ENCODE measurements around the gene CARD11. TPM values are rescaled to one million over a fixed set of nuclear protein-coding genes. Genes with fewer than 3 reads are reported as not detected.

The CARD11 gene
- polyA plus RNA-seq, 1 of the 3 experiments (the other 2 are of a cell fraction): not detected

GRCh38 chr7:3065724-3066143 is 22.1 kb upstream of the CARD11 start:
- H3K9me3 ChIP-seq: 0 out of 2 replicates have a peak, but pooled peaks cover 7% of the 10 kb centered on the region
- H3K36me3 ChIP-seq (replicated peaks in 1 of 2; ENCODE audit: control insufficient read depth in 1 of 2, insufficient read depth in 2 of 2, low read length in 1 of 2): no peaks in the 10 kb centered on the region
- no peak for TF ChIP-seq EP300 (IDR thresholded peaks at IDR 0.05; ENCODE audit: borderline replicate concordance in 1 of 2, low read depth in 1 of 2, low read length in 1 of 2)
- peak; percentile 35; the same call in 1 of the 2 replicates for TF ChIP-seq CTCF (IDR thresholded peaks at IDR 0.05)
- TF ChIP-seq IRF3 (IDR thresholded peaks at IDR 0.05; ENCODE audit: low read depth, low read length): no peak
- peak; percentile 35 for TF ChIP-seq RAD21 (IDR thresholded peaks at IDR 0.05; ENCODE audit: low read length)
- H3F3A ChIP-seq (replicated peaks; ENCODE audit: insufficient read depth): no peaks in the 10 kb centered on the region
- no peak overlapping the region for H3K4me3 ChIP-seq (ENCODE audit: low read depth in 2 of 2, low read length in 1 of 2)
- no peaks in the 10 kb centered on the region for H3K27me3 ChIP-seq (ENCODE audit: insufficient read depth)
- H4K20me1 ChIP-seq (ENCODE audit: insufficient read depth): no peaks in the 10 kb centered on the region
- DNase-seq: peak; percentile 46
- H3K9ac ChIP-seq: no peak overlapping the region
- H3K79me2 ChIP-seq (ENCODE audit: insufficient read depth): no peaks in the 10 kb centered on the region
- no peak overlapping the region for H3K4me2 ChIP-seq
- POLR2A ChIA-PET: no interaction called here
- no peak overlapping the region for H3K27ac ChIP-seq (ENCODE audit: low read depth in 2 of 2, low read length in 1 of 2)
- H3K9me2 ChIP-seq: 0 out of 2 replicates have a peak, but pooled peaks cover 2% of the 10 kb centered on the region
- H3K4me1 ChIP-seq (ENCODE audit: control insufficient read depth in 1 of 2, insufficient read depth in 2 of 2, low read depth in 1 of 2, low read length in 1 of 2): no peaks in the 10 kb centered on the region
- CTCF ChIA-PET: interaction anchor here (0.7 to 3.0 kb wide), 18 partner anchors 11 to 203 kb away, joined by 3 to 15 read pairs (median 4); no protein-coding TSS in a partner anchor
- 45% methylated on average over 11 of the region's 11 CpGs for WGBS (ENCODE audit: low lambda C conversion rate)
- no peak overlapping the region for H2AFZ ChIP-seq (ENCODE audit: low read depth)

GRCh38 chr7:3064067-3064466 is 20.4 kb upstream of the CARD11 start:
- CTCF ChIA-PET: interaction anchor here (1.0 to 3.0 kb wide), 8 partner anchors 9 to 91 kb away, joined by 3 to 15 read pairs (median 6); no protein-coding TSS in a partner anchor
- H3K79me2 ChIP-seq (ENCODE audit: insufficient read depth): no peaks in the 10 kb centered on the region
- POLR2A ChIA-PET: no interaction called here
- TF ChIP-seq PBX3 (IDR thresholded peaks at IDR 0.05) (no peak), EZH2phosphoT487 (IDR thresholded peaks at IDR 0.05; ENCODE audit: borderline replicate concordance, low read depth) (no peak), MAX (IDR thresholded peaks at IDR 0.05; ENCODE audit: low read depth) (no peak), FOXJ3 (CRISPR knock-in tag; IDR thresholded peaks at IDR 0.05) (no peak), RAD21 (IDR thresholded peaks at IDR 0.05; ENCODE audit: low read length) (no peak), POLR2AphosphoS5 (IDR thresholded peaks at IDR 0.05; ENCODE audit: low read depth, low read length) (no peak), RCOR1 (IDR thresholded peaks at IDR 0.05; ENCODE audit: low read length) (no peak), TCF12 (IDR thresholded peaks at IDR 0.05) (no peak), SIN3A (IDR thresholded peaks at IDR 0.05; ENCODE audit: borderline replicate concordance, low read depth, low read length) (no peak), FOSL2 (IDR thresholded peaks at IDR 0.05; ENCODE audit: borderline replicate concordance, low read depth) (no peak), CTCF (IDR thresholded peaks at IDR 0.05) (no peak), ELF1 (IDR thresholded peaks at IDR 0.05) (no peak), GATA2 (CRISPR knock-in tag; IDR thresholded peaks at IDR 0.05) (no peak), IRF3 (IDR thresholded peaks at IDR 0.05; ENCODE audit: low read depth, low read length) (no peak)

More at GRCh38 chr7:3064067-3064466, 20.4 kb upstream of the CARD11 start:
- Histone ChIP-seq H3K4me2 (no peak overlapping the region), H3K4me1 (ENCODE audit: control insufficient read depth in 1 of 2, insufficient read depth in 2 of 2, low read depth in 1 of 2, low read length in 1 of 2) (no peaks in the 10 kb centered on the region), H4K20me1 (ENCODE audit: insufficient read depth) (no peaks in the 10 kb centered on the region), H2AFZ (ENCODE audit: low read depth) (no peak overlapping the region), H3K9me2 (0 out of 2 replicates have a peak, but pooled peaks cover 3% of the 10 kb centered on the region), H3K9me3 (0 out of 2 replicates have a peak, but pooled peaks cover 7% of the 10 kb centered on the region), H3F3A (replicated peaks; ENCODE audit: insufficient read depth) (no peaks in the 10 kb centered on the region), H3K4me3 (ENCODE audit: low read depth in 2 of 2, low read length in 1 of 2) (no peak overlapping the region), H3K27ac (ENCODE audit: low read depth in 2 of 2, low read length in 1 of 2) (no peak overlapping the region), H3K27me3 (ENCODE audit: insufficient read depth) (no peaks in the 10 kb centered on the region), H3K36me3 (replicated peaks in 1 of 2; ENCODE audit: control insufficient read depth in 1 of 2, insufficient read depth in 2 of 2, low read length in 1 of 2) (no peaks in the 10 kb centered on the region), H3K9ac (no peak overlapping the region)
- DNase-seq: no peak
- WGBS (ENCODE audit: low lambda C conversion rate): 51% methylated on average over 5 of the region's 5 CpGs

All from SK-N-SH (cell line).